Endodermal cell (in vitro differentiated cells): ENCODE results near the gene SERPINA7. TPM values are rescaled to one million over a fixed set of nuclear protein-coding genes. Genes with fewer than 3 reads are reported as not detected.

Experiments used
- DNase-seq: peaks from one replicate; pipeline ENCODE4 v3.0.0-alpha.2; 2017
- H3K27ac ChIP-seq: 2 replicates; pipeline ENCODE4 v1.5.1; 2013; ENCODE audit warnings: mild to moderate bottlenecking, low read depth, low read length, moderate library complexity
- H3K27me3 ChIP-seq: 2 replicates; pipeline ENCODE4 v1.6.1; 2013; ENCODE audit warnings: mild to moderate bottlenecking, low read length, moderate library complexity; ENCODE audit not compliant: insufficient read depth, control insufficient read depth, poor library complexity, severe bottlenecking
- H3K36me3 ChIP-seq: 2 replicates; pipeline ENCODE4 v1.7.0; 2013; ENCODE audit warnings: mild to moderate bottlenecking, low read length, moderate library complexity; ENCODE audit not compliant: control insufficient read depth, insufficient read depth
- H3K4me1 ChIP-seq: one replicate; pipeline ENCODE4 v1.7.0; 2013; ENCODE audit warnings: low read length; ENCODE audit not compliant: control insufficient read depth, insufficient read depth
- H3K4me3 ChIP-seq: 2 replicates; pipeline ENCODE4 v1.5.1; 2013; ENCODE audit warnings: mild to moderate bottlenecking, low read length, moderate library complexity
- H3K9ac ChIP-seq: 2 replicates; pipeline ENCODE4 v1.6.1; 2013; ENCODE audit warnings: mild to moderate bottlenecking, low read length, moderate library complexity; ENCODE audit not compliant: poor library complexity, severe bottlenecking; ENCODE audit errors: extremely low read depth
- H3K9me3 ChIP-seq: 2 replicates; pipeline ENCODE4 v1.6.1; 2013; ENCODE audit warnings: mild to moderate bottlenecking, low read length, moderate library complexity; ENCODE audit not compliant: control insufficient read depth
- H3K27ac Mint-ChIP-seq: 2 replicates; pipeline ENCODE4 v1.8.0; 2020; ENCODE audit warnings: mixed read lengths
- H3K27me3 Mint-ChIP-seq: 2 replicates; pipeline ENCODE4 v1.8.0; 2021; ENCODE audit warnings: mild to moderate bottlenecking, mixed read lengths; ENCODE audit not compliant: insufficient read depth
- H3K36me3 Mint-ChIP-seq: 2 replicates; pipeline ENCODE4 v1.8.0; 2020; ENCODE audit warnings: low read depth, mixed read lengths
- H3K4me1 Mint-ChIP-seq: 2 replicates; pipeline ENCODE4 v1.8.0; 2020; ENCODE audit warnings: mixed read lengths
- H3K4me3 Mint-ChIP-seq: 2 replicates; pipeline ENCODE4 v1.8.0; 2020; ENCODE audit warnings: mild to moderate bottlenecking, moderate library complexity, mixed read lengths
- H3K9me3 Mint-ChIP-seq: 2 replicates; pipeline ENCODE4 v1.8.0; 2020; ENCODE audit warnings: mild to moderate bottlenecking, mixed read lengths
- WGBS, 2 experiments: methylation state at CpG; one replicate each; pipeline versions ENCODE4 v1.1.5 to v1.1.7; 2013; ENCODE audit warnings: missing lambda C conversion rate in 2 of 2, mixed read lengths in 1 of 2; ENCODE audit not compliant: insufficient coverage in 1 of 2, insufficient read length in 1 of 2; 5-methylcytosine and 5-hydroxymethylcytosine counted together
- total RNA-seq, 2 donors: library from RNA; stranded (reverse); fragmentation: NEBNext Ultra II Directional in 1 of 2; extraction: Animal tissue kit (Norgen Biotek cat#: 25700) in 1 of 2; gene quantifications; 2 replicates in 1 of 2; 3 replicates in 1 of 2; pipeline ENCODE4 v1.2.1, GENCODE V29; 2021
- TF ChIP-seq, protein P1 (sequence below): fragments of 200-600 bp; sonication (generic); conservative IDR thresholded peaks from 2 replicates; pipeline ENCODE4 v1.5.0; 2021; ENCODE audit warnings: antibody characterized with exemption, mild to moderate bottlenecking

The SERPINA7 gene
- total RNA-seq, 2 donors from 2014 or later = not detected

DNA sequence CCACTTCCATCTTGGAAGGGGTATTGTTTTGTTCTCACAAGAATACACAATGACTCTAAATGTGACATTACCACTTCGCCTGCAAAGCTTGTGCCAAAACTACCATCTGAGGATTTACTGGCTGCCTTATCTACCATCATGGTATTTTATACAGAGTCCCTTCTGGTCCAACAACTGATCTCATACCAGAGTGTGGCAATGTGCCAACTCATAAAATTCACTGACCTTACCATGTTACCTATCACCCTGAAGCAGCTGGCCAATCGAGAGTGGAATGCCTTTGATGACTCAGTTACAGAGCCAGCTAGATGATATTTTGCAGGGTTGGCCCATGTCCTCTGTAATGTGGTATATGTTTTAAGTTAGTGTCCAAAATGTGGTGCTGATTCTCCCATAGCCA lies 3.8 kb upstream of the SERPINA7 start:
- Mint-ChIP-seq H3K9me3 (peaks cover 76% of the 10 kb centered on the region), H3K4me3 (no peak overlapping the region), H3K36me3 (no peaks in the 10 kb centered on the region), H3K27ac (no peak overlapping the region), H3K27me3 (no peaks in the 10 kb centered on the region), H3K4me1 (no peaks in the 10 kb centered on the region)
- no peaks in the 10 kb centered on the region for H3K27me3 ChIP-seq
- WGBS, 2 experiments = 92 to 100% methylated on average over 1 to 2 of the region's 2 CpGs
- H3K9ac ChIP-seq = no peak overlapping the region
- H3K36me3 ChIP-seq = no peaks in the 10 kb centered on the region
- TF ChIP-seq, protein P1, sequence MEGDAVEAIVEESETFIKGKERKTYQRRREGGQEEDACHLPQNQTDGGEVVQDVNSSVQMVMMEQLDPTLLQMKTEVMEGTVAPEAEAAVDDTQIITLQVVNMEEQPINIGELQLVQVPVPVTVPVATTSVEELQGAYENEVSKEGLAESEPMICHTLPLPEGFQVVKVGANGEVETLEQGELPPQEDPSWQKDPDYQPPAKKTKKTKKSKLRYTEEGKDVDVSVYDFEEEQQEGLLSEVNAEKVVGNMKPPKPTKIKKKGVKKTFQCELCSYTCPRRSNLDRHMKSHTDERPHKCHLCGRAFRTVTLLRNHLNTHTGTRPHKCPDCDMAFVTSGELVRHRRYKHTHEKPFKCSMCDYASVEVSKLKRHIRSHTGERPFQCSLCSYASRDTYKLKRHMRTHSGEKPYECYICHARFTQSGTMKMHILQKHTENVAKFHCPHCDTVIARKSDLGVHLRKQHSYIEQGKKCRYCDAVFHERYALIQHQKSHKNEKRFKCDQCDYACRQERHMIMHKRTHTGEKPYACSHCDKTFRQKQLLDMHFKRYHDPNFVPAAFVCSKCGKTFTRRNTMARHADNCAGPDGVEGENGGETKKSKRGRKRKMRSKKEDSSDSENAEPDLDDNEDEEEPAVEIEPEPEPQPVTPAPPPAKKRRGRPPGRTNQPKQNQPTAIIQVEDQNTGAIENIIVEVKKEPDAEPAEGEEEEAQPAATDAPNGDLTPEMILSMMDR = no peak
- H3K4me1 ChIP-seq = no peaks in the 10 kb centered on the region
- H3K9me3 ChIP-seq = no peaks in the 10 kb centered on the region
- no peak overlapping the region for H3K27ac ChIP-seq
- H3K4me3 ChIP-seq = no peak overlapping the region
- no peak for DNase-seq

DNA sequence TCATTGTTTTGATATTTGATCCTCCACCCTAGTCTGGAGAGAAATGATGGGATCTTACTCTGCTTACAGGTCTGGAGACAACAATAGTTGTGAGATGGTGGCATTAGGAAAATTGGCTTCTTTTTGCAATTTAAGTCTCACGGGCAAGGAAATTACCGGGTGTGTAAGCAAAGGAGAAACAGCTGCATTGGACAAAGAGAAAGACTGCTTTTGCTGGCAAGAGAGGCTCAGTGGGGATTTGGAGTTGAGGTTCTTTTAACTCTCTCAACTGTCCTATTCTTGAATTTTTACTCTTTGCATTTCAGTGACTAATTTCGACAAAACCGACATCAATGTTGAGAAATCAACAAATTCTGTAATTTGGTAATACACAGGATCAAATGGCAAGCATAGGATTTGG lies 2.3 kb upstream of the SERPINA7 start:
- no peaks in the 10 kb centered on the region for H3K27me3 Mint-ChIP-seq
- Histone ChIP-seq H3K36me3 (no peaks in the 10 kb centered on the region), H3K4me1 (no peaks in the 10 kb centered on the region), H3K27ac (no peak overlapping the region), H3K9me3 (no peaks in the 10 kb centered on the region), H3K4me3 (no peak overlapping the region), H3K27me3 (no peaks in the 10 kb centered on the region), H3K9ac (no peak overlapping the region)
- H3K27ac Mint-ChIP-seq = no peak overlapping the region
- no peaks in the 10 kb centered on the region for H3K36me3 Mint-ChIP-seq
- no peak for DNase-seq
- TF ChIP-seq, protein P1 = no peak
- no peak overlapping the region for H3K4me3 Mint-ChIP-seq
- H3K9me3 Mint-ChIP-seq = peaks cover 76% of the 10 kb centered on the region
- WGBS, 2 experiments = 97 to 100% methylated on average over 2 to 4 of the region's 4 CpGs
- no peaks in the 10 kb centered on the region for H3K4me1 Mint-ChIP-seq

DNA sequence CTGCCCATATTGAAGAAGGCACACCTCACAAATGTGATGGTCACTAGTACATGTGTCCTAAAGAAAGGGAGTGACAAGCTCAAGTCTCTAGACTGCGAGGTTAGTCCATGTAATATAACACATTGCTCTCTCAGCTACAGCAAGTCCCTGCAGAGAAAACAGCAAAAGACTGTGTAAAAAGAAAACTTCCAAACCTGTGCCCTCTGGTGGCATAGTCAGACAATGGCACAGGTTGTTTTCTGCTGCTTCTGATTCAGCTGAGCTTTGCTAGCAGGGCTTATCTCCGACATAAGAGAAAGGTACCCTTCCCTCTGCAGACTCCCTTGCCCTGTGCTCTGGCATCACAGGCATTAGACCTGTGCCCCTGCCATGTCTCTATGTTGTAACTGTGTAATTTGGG lies 1.4 kb upstream of the SERPINA7 start:
- Histone ChIP-seq H3K36me3 (no peaks in the 10 kb centered on the region), H3K27ac (no peak overlapping the region), H3K4me3 (no peak overlapping the region), H3K4me1 (no peaks in the 10 kb centered on the region), H3K27me3 (no peaks in the 10 kb centered on the region), H3K9ac (no peak overlapping the region), H3K9me3 (no peaks in the 10 kb centered on the region)
- TF ChIP-seq, protein P1 = peak; percentile 50
- Mint-ChIP-seq H3K27ac (no peak overlapping the region), H3K27me3 (no peaks in the 10 kb centered on the region), H3K9me3 (peaks cover 76% of the 10 kb centered on the region), H3K36me3 (no peaks in the 10 kb centered on the region), H3K4me1 (no peaks in the 10 kb centered on the region), H3K4me3 (no peak overlapping the region)
- DNase-seq = peak; percentile 49
- 40 to 63% methylated on average over 1 to 2 of the region's 2 CpGs for WGBS, 2 experiments
